ENCODE data around the gene SLC8A2.

The SLC8A2 gene

GRCh38 chr19:47430041-47430802 is 41.5 kb downstream of the SLC8A2 start:
- DNase-seq (ENCODE audit: low spot score): no peak

DNA sequence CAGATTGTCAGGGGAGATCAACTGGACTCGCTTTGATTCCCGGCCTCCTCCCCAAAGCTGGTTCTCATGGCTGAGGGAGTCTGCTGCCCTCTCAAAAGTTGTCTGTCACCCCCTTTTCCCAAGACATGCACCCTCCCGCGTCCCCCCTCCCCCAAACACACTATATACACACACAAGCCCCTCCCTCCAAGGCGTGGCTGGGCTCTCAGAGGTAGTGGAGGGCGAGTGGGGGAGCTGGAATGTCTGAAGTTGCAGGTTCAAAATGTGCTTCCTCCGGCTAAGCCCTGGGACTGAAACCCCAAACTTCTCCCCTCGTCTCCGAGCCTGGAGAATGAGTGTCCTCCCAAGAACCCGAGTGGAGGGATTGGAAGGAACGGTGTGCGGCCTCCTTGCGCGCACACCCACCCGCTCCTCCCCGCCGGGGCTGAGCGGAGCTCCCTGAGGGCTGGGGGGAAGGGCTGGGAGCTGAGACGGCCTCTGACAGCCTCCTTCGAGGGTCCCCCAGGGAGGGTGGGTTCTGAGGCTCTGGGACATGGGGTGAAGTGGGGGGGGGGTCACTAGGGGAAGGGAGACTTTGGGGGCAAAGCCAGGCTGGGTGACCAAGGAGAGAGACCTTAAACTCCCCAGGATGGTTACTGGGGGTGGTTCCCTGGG is 42.4 kb downstream of the SLC8A2 start:
- no peak for DNase-seq (ENCODE audit: low spot score)

DNA sequence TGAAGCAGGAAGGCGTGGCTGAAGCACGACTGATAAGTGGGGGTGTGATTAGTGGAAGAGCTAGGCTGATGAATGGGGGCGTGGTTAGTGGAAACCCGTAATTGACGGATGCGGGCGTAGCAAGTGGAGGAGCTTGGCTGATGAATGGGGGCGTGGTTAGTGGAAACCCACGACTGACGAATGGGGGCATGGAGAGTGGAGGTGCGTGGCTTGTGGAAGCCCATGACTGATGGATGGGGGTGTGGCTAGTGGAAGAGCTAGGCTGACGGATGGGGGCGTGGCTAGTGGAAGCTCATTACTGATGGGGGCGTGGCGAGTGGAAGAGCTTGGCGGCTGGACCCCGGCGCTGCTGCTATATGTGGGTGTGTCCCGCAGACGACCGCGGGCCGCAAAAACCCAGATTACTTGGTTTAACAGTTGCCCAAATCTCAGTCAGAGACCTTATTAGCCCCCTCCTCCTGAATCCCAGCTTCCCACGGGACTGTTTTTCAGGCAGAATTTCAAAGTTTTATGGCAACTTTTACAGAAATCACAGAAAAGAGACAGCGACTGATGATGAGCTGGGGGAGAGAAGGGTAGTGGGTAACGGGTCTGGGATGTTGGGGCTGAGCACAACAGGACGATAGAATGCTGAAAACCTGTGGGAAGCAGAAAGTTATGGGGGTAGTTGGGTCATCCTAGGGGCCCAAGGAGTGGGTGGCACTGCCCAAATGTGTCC is 43.4 kb downstream of the SLC8A2 start:
- DNase-seq (ENCODE audit: low spot score): peak; percentile 99

DNA sequence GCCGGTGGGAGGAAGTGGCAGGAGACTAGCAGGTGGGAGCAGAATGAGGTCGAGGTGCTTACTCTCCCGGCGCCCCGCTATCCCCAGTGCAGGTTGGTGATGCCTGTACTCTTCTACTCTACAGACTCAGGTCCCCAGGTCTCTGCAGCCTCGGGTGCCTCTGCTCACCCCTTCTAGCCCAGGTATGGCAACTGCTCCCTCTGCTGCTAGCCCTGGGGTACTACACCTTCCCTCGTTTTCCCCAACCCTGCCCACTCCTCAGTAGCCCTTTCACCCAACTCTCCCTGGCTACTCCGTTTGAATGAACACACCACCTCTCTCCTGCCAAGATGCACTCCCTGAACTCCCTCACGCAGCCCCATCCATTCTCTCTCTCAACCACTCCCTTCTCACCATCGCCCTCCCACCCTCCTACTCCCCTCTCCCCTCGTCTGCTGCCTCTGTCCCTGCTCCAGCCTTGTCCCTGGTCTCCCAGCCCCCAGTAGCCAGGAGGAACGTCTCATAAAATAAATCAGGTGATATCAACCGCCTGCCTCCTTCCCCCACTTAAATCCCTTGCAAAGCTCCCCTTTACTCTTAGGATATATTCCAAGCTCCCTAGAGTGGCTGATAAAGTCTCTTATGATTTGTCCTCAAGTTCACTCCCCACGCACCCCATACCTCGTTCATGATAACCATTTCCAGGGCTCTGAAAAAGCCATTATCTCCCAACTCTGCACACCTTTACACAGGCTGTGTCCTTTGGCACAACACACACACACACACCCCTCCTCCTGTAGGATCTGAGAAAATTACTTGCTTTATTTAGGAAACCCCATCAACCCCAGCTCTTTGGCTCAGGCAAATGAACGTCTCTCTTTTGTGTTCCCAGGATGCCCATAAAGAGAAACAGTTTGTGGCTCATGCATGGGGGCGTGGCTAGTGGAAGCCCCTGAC is 44.2 kb downstream of the SLC8A2 start:
- DNase-seq (ENCODE audit: low spot score): peak; percentile 91

DNA sequence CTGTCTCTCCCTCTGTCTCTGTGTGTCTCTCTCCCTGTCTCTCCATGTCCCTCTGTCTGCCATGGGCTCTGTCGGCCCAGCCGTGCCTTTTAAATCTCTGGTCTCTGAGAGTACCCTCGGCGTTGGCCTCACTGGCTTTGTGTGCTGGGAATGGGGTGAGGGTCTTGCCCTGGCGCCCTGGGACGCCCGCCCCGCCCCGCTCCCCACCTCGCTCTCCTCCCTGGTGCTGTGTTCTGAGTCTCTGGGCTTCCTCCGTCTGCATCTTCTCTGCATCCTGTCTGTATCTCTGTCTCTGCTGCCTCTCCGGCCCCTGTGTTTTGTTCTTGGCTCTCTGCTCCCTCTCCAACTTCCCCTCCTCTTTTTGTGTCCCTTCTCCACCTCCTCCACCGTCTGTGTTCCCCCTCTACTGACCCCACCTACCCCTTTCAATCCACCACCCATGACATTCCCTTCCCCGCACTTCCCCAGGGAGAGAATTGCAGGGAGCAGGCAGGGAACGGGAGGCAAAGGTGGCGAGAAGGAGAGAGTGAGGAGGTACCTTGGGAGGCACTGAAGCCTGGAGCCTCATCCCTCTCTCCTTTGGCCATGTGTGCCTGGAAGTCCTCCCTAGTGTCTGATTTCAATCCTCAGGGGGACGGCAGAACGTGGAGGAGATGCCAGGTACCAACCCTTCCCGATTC is 48.4 kb downstream of the SLC8A2 start:
- DNase-seq (ENCODE audit: low spot score): no peak

DNA sequence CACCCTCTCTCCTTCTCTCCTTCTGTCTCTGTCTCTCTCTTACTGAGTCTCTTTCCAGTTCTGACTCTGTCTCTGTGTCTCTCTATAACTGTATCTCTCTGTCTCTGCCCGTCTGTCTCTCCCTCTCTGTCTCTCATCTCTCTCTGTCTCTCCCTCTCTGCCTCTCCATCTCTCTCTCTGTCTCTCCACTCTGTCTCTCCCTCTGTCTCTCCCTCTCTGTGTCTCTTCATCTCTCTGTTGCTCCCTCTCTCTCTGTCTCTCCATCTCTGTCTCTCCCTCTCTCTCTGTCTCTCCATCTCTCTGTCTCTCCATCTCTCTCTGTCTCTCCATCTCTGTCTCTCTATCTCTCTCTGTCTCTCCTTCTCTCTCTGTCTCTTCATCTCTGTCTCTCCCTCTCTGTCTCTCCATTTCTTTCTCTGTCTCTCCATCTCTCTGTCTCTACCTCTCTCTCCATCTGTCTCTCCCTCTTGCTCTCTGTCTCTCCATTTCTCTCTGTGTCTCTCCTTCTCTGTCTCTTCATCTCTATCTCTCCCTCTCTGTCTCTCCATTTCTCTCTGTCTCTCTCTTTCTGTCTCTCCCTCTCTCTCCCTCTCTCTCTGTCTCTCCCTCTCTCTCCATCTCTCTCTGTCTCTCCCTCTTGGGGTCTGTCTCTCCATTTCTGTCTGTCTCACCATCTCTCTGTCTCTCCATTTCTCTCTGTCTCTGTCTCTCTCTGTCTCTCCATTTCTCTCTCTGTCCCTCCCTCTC is 49.1 kb downstream of the SLC8A2 start:
- no peak for DNase-seq (ENCODE audit: low spot score)

DNA sequence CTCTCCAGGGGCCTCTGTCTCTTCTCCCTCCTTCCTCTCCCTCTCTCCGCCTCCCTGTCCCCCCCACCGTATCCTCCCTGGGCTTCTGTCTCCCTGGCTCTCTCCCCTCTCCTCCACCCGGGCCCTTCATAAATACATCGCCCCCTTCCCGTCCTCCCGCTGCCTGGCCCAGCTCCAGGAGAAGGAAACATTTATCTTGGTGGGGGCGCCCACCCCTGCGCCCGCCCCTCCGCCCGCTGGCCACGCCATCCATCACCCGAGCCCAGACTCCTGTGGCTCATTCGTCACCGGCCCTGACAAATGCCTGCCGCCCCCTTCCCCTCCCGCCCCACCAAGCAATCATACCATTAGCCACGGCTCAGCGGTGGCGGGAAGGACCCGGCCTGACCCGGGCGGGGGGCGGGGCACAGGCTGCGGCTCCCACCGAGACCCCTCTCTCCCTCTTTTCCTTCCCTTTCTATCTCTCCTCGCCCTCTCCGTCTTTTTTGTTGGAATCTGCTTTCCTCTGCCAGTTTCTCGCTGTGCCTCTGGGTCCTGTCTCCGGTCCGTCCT is 49.8 kb downstream of the SLC8A2 start:
- DNase-seq (ENCODE audit: low spot score): no peak

GRCh38 chr19:47421244-47421786 is 50.4 kb downstream of the SLC8A2 start:
- DNase-seq (ENCODE audit: low spot score): no peak

- DNase-seq (ENCODE audit: low spot score): no peak
These were observed 51.9 kb downstream of the SLC8A2 start for GRCh38 chr19:47419789-47420188.

DNA sequence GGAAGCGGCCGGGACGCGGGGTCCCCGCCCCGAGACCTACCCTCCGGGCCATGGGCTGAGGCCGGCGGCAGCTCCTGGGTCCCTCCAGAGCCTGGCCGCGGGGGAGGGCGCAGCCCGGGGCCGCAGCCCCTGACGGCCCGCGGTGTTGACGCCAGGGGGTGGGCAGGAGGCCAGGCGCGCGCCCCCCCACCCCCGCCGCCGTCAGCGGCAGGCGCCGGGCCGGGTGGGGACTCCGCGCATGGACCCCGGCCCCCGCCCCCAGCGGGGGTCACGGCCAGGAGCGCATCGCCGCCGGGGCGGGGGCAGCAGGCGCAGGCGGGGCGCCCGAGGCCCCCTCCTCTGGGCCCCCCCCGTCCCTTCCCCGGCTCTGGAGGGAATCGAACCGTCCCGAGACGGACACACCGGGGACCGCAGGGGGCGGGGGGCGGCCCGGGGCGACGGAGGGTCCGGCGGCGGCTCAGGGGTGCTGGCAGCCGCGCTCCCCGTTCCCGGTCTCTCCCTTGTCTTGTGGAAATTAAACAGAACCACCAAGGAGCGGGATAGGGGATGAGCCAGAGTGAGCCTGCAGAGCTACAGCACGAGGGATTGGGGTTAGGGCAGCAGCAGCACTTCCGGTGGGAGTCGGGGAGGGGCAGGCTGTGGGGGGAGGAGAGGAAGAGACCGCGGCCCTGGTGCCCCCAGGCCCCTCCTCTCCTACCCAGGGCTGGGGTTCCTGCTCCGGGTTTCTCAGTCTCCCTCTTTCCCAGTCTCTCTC is 52.5 kb downstream of the SLC8A2 start, which contains the start of gene MEIS3:
Gene MEIS3 (minus strand): TSS at position 498 of the 754 bp plus-strand sequence. CDS start 446 bp downstream, at position 52.
- DNase-seq (ENCODE audit: low spot score): peak; percentile 32

DNA sequence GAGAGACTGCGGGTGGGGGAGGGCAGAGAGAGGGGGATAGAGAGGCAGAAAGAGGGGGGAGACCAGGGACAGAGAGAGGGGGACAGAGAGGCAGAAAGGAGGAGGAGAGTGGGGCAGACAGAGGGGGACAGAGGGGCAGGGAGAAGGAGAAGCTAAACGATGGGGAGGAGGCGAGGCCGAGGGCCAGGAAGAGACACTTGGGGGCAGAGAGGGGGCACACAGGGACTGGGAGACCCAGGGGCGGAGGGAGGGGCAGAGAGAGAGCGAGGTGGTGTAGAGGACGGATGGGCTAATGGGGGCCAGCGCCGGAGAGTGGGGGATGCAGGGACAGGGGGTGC is 53.0 kb downstream of the SLC8A2 start:
- DNase-seq (ENCODE audit: low spot score): no peak

DNA sequence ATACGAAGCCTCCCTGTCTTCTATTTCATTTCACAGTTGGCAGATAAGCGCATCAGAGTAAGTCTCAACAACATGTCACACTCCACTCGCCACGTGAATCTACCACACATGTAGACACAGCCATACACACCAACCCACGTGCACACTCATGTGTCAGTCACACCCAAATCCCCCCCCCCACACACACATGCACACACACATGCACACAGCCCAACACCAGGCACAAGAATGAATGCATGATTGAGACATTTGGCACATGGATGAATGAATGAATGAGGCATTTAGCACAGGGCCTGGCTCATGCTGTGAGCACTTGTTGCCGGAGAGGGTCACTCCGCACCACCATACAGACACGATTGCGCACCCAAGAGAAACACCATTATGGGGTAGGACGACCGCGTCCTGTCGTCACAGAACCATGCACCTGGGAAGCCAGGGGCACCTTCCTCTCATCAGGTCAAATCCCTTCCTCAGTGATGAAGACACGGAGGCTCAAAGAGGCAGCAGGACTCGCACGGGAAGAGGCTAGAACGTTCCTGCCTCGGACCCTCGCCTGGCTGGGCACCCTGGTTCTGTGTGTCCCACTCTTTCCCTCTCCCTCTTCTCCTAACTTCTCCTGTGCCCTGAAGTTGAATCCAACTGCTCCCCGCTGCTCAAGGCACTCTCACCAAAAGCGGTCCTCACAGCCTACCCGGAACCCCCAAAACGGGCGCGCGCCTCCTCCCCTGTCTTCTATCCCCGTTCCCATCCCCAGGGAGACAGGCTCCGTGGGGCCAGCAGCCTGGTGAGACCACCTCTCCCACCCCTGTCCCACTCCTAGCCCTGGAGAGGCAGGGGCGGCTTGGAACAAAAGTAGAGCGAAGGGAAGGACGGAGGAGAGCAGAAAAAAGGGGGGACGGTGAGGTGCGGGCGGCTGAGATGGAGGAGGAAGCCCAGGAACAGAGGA is 53.7 kb downstream of the SLC8A2 start:
- DNase-seq (ENCODE audit: low spot score): peak; percentile 31

- peak; percentile 33 for DNase-seq (ENCODE audit: low spot score)
These were observed 54.5 kb downstream of the SLC8A2 start for GRCh38 chr19:47417107-47417745.

DNA sequence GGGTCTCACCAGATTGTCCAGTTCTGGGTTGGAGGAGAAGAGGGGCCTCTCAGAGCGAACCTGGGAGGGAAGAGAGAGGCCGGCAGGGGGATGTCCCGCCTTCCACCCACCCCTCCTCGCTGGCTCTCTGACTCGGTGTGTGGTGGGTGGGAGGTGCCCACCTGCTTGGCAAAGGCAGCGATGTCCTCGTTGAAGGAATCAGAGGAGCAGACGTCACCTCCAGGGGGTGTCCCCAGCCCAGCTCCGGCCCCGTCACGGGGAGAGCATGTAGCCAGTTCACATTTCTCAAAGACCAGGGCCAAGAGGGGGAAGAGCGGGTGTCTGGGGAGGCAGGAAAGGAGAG is 55.1 kb downstream of the SLC8A2 start:
- no peak for DNase-seq (ENCODE audit: low spot score)

- no peak for DNase-seq (ENCODE audit: low spot score)
These were observed 55.6 kb downstream of the SLC8A2 start for GRCh38 chr19:47415953-47416642.

GRCh38 chr19:47414469-47414868 is 57.2 kb downstream of the SLC8A2 start:
- DNase-seq (ENCODE audit: low spot score): no peak

DNA sequence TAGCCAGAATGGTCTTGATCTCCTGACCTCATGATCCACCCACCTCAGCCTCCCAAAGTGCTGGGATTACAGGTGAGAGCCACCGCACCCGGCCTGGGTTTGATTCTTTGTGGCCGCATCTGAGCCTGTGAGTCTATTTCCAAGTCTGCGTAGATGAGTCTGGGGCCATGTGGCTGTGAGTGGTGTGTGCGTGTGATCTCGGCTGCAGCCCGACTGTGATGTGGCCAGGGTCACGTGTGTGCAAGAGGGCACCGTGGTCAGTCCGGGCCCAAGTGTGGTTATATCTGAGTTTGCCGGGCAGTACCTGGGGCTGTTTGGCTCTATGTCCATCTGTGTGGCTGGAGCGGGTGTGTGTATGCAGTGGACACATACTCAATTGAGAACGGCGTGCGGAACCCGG is 57.8 kb downstream of the SLC8A2 start:
- DNase-seq (ENCODE audit: low spot score): no peak
